Karpas-422 (cell line): ENCODE data around the gene SPACDR. TPM values are rescaled to one million over a fixed set of nuclear protein-coding genes. Genes with fewer than 3 reads are reported as not detected.
A peak's percentile ranks its signal among the peaks of the same experiment; 100 is the strongest.

Experiments
- DNase-seq: peaks from one replicate; pipeline ENCODE4 v3.0.0-alpha.2; 2015
- H2AFZ ChIP-seq: fragments of 200-600 bp; sonication (generic); 2 replicates; pipeline ENCODE4 v1.6.1; 2014; ENCODE audit warnings: antibody characterized with exemption, low read length, mixed read lengths
- H3K27ac ChIP-seq: fragments of 200-600 bp; sonication (generic); 2 replicates; pipeline ENCODE4 v1.5.1; 2014; ENCODE audit warnings: mild to moderate bottlenecking, low read length, moderate library complexity
- H3K27me3 ChIP-seq: fragments of 200-600 bp; sonication (generic); 2 replicates; pipeline ENCODE4 v1.6.1; 2014; ENCODE audit warnings: low read length, mixed read lengths
- H3K36me3 ChIP-seq: fragments of 200-600 bp; sonication (generic); 2 replicates; pipeline ENCODE4 v1.6.1; 2014; ENCODE audit warnings: low read length, mixed read lengths; ENCODE audit not compliant: insufficient read depth
- H3K4me1 ChIP-seq: fragments of 200-600 bp; sonication (generic); 2 replicates; pipeline ENCODE4 v1.6.1; 2014; ENCODE audit warnings: mild to moderate bottlenecking, low read length, mixed read lengths
- H3K4me2 ChIP-seq: fragments of 200-600 bp; sonication (generic); 2 replicates; pipeline ENCODE4 v1.6.1; 2014; ENCODE audit warnings: low read length, low read depth, mild to moderate bottlenecking; ENCODE audit not compliant: poor library complexity, severe bottlenecking
- H3K4me3 ChIP-seq: fragments of 200-600 bp; sonication (generic); 2 replicates; pipeline ENCODE4 v1.5.1; 2014; ENCODE audit warnings: mild to moderate bottlenecking, antibody characterized with exemption, low read length, mixed read lengths
- H3K79me2 ChIP-seq: fragments of 200-600 bp; sonication (generic); 2 replicates; pipeline ENCODE4 v1.6.1; 2014; ENCODE audit warnings: mild to moderate bottlenecking, low read length, mixed read lengths
- H3K9ac ChIP-seq: fragments of 200-600 bp; sonication (generic); 2 replicates; pipeline ENCODE4 v1.6.0; 2014; ENCODE audit warnings: low read length
- H3K9me2 ChIP-seq: fragments of 200-600 bp; sonication (generic), shearing (Covaris generic); replicated peaks from 2 replicates; pipeline ENCODE4 v1.6.0; 2014; ENCODE audit warnings: mild to moderate bottlenecking, low read length, moderate library complexity; ENCODE audit not compliant: insufficient read depth
- H3K9me3 ChIP-seq: fragments of 300-700, 200-600 bp; sonication (generic); 2 replicates; pipeline ENCODE4 v1.6.1; 2014; ENCODE audit warnings: low read length, mixed read lengths
- H4K20me1 ChIP-seq: fragments of 200-600 bp; sonication (generic); 2 replicates; pipeline ENCODE4 v1.6.1; 2014; ENCODE audit warnings: mild to moderate bottlenecking, antibody characterized with exemption, low read length, low read depth; ENCODE audit not compliant: insufficient read depth
- total RNA-seq: library from RNA; depleted of rRNA; stranded (reverse); fragments of >200 nt; shearing (Covaris generic); gene quantifications from 2 replicates; pipeline ENCODE4 v1.2.3, GENCODE V29; 2014; ENCODE audit warnings: low replicate concordance

Gene SPACDR
- total RNA-seq, 1 experiment from 2014 or later = 1.5 TPM

- Histone ChIP-seq H3K27me3 (peaks cover 2% of the 10 kb centered on the region; the same call in 1 of the 2 replicates), H3K36me3 (no peaks in the 10 kb centered on the region), H3K9me2 (no peaks in the 10 kb centered on the region), H3K27ac (no peak overlapping the region), H3K4me2 (no peak overlapping the region), H3K9me3 (no peaks in the 10 kb centered on the region), H3K4me3 (no peak overlapping the region), H3K4me1 (peaks cover 13% of the 10 kb centered on the region), H3K9ac (no peak overlapping the region), H3K79me2 (no peaks in the 10 kb centered on the region), H2AFZ (no peak overlapping the region), H4K20me1 (no peaks in the 10 kb centered on the region)
- no peak for DNase-seq
These were observed 24.5 kb upstream of the SPACDR start for GRCh38 chr7:100488333-100489095.

GRCh38 chr7:100486753-100487446 lies 22.8 kb upstream of the SPACDR start:
- Histone ChIP-seq H2AFZ (no peak overlapping the region), H3K27me3 (no peaks in the 10 kb centered on the region), H3K27ac (no peak overlapping the region), H3K4me1 (peaks cover 15% of the 10 kb centered on the region), H3K9me2 (no peaks in the 10 kb centered on the region), H4K20me1 (no peaks in the 10 kb centered on the region), H3K9me3 (no peaks in the 10 kb centered on the region), H3K9ac (no peak overlapping the region), H3K4me2 (no peak overlapping the region), H3K79me2 (no peaks in the 10 kb centered on the region), H3K36me3 (no peaks in the 10 kb centered on the region), H3K4me3 (no peak overlapping the region)
- no peak for DNase-seq

GRCh38 chr7:100486111-100486636 lies 22.1 kb upstream of the SPACDR start:
- H3K4me1 ChIP-seq = peaks cover 15% of the 10 kb centered on the region
- H3K4me3 ChIP-seq = no peak overlapping the region
- H3K36me3 ChIP-seq = no peaks in the 10 kb centered on the region
- H3K9me3 ChIP-seq = no peaks in the 10 kb centered on the region
- no peaks in the 10 kb centered on the region for H3K79me2 ChIP-seq
- no peaks in the 10 kb centered on the region for H4K20me1 ChIP-seq
- no peaks in the 10 kb centered on the region for H3K27me3 ChIP-seq
- no peak overlapping the region for H3K27ac ChIP-seq
- H3K9ac ChIP-seq = no peak overlapping the region
- H3K9me2 ChIP-seq = no peaks in the 10 kb centered on the region
- H3K4me2 ChIP-seq = no peak overlapping the region
- no peak for DNase-seq
- H2AFZ ChIP-seq = no peak overlapping the region

GRCh38 chr7:100485471-100485876 lies 21.4 kb upstream of the SPACDR start:
- no peaks in the 10 kb centered on the region for H3K9me2 ChIP-seq
- peaks cover 15% of the 10 kb centered on the region for H3K4me1 ChIP-seq
- H3K4me2 ChIP-seq = no peak overlapping the region
- no peaks in the 10 kb centered on the region for H3K27me3 ChIP-seq
- no peak overlapping the region for H3K9ac ChIP-seq
- no peaks in the 10 kb centered on the region for H3K9me3 ChIP-seq
- H3K4me3 ChIP-seq = no peak overlapping the region
- H3K36me3 ChIP-seq = no peaks in the 10 kb centered on the region
- no peaks in the 10 kb centered on the region for H4K20me1 ChIP-seq
- no peaks in the 10 kb centered on the region for H3K79me2 ChIP-seq
- H2AFZ ChIP-seq = no peak overlapping the region
- DNase-seq = no peak
- H3K27ac ChIP-seq = no peak overlapping the region

GRCh38 chr7:100484673-100485045 lies 20.6 kb upstream of the SPACDR start:
- H3K9ac ChIP-seq = no peak overlapping the region
- H3K79me2 ChIP-seq = no peaks in the 10 kb centered on the region
- H4K20me1 ChIP-seq = no peaks in the 10 kb centered on the region
- no peak overlapping the region for H3K27ac ChIP-seq
- no peak overlapping the region for H2AFZ ChIP-seq
- DNase-seq = no peak
- no peaks in the 10 kb centered on the region for H3K27me3 ChIP-seq
- no peaks in the 10 kb centered on the region for H3K36me3 ChIP-seq
- H3K9me3 ChIP-seq = no peaks in the 10 kb centered on the region
- H3K9me2 ChIP-seq = no peaks in the 10 kb centered on the region
- no peak overlapping the region for H3K4me3 ChIP-seq
- peaks cover 12% of the 10 kb centered on the region for H3K4me1 ChIP-seq
- H3K4me2 ChIP-seq = no peak overlapping the region

GRCh38 chr7:100483722-100484672 lies 19.9 kb upstream of the SPACDR start, which contains the start of gene NYAP1:
TSS of gene NYAP1 (plus strand) at chr7:100483927. CDS start at chr7:100485312, 1,385 bp downstream.
- H3K79me2 ChIP-seq = no peaks in the 10 kb centered on the region
- peak within 1 kb of the TSS; percentile 61 for H3K9ac ChIP-seq
- no peaks in the 10 kb centered on the region for H3K9me3 ChIP-seq
- no peaks in the 10 kb centered on the region for H3K9me2 ChIP-seq
- DNase-seq = peak; percentile 73
- H3K4me3 ChIP-seq = peak within 1 kb of the TSS; percentile 66
- no peaks in the 10 kb centered on the region for H4K20me1 ChIP-seq
- 0 out of 2 replicates have a peak within 1 kb of the TSS, but pooled peaks have one; percentile 21 for H2AFZ ChIP-seq
- H3K27ac ChIP-seq = no peak within 1 kb of the TSS
- no peaks in the 10 kb centered on the region for H3K36me3 ChIP-seq
- no peaks in the 10 kb centered on the region for H3K27me3 ChIP-seq
- peaks cover 13% of the 10 kb centered on the region for H3K4me1 ChIP-seq
- peak within 1 kb of the TSS; percentile 72 for H3K4me2 ChIP-seq

GRCh38 chr7:100483090-100483721 lies 19.1 kb upstream of the SPACDR start:
- Histone ChIP-seq H3K9me2 (no peaks in the 10 kb centered on the region), H3K9me3 (no peaks in the 10 kb centered on the region), H3K27me3 (no peaks in the 10 kb centered on the region), H3K36me3 (no peaks in the 10 kb centered on the region), H3K4me1 (peaks cover 13% of the 10 kb centered on the region), H2AFZ (0 out of 2 replicates have a peak overlapping the region, but pooled peaks have one; percentile 21), H3K4me3 (peak overlapping the region; percentile 66), H3K79me2 (peaks cover 7% of the 10 kb centered on the region), H3K27ac (no peak overlapping the region), H4K20me1 (no peaks in the 10 kb centered on the region), H3K9ac (peak overlapping the region; percentile 61), H3K4me2 (peak overlapping the region; percentile 72)
- peak; percentile 93 for DNase-seq
